ENCODE measurements around the gene TMEM258.

Gene TMEM258

DNA sequence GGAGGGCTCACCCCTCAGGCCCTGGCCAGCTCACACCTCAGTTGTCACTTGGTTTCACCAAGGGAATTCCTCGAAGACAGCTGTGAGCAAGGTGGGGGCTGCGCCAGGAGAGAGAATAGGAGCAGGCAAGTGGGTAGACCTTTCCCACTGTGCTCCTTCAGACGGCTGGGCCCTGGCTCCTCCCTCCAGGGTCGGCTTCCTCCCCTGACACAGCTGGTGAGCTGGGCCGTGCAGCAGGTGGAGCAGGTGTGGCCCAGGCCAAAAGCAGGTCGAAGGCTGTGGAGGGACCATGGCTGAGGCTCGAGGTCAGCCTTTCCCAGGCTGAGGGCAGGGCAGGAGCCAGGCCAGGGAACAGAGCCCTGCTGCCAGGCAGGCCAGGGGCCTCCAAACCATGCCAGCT lies 52.4 kb downstream of the TMEM258 start:
- no peak for DNase-seq (ENCODE audit: low spot score)

DNA sequence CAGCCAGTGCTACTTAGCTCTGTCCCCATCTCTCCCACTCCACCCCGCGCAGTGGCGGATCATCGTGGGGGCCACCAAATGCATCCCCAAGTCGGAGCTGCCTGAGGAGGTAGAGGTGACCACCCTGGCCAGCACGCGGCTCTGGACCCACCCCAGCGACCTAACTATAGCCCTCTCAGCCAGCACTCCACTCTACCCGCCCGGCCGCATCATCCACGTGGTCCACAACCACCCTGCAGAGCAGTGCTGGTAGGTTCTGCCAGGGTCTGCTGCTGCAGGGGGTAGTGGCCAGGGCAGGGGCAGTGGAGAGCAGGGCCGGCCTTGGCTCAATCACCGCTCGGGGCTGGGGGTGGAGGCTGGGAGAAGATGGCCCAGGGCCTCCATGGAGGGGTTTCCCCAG lies 53.0 kb downstream of the TMEM258 start:
- DNase-seq (ENCODE audit: low spot score), result no peak
